ENCODE results near the gene CACNG5.
"Not testable (repeated sequence)": the region's sequence is repeated elsewhere in the genome, so short reads cannot be mapped to it uniquely, and the experiment has no call there.

The CACNG5 gene

GRCh38 chr17:66855204-66855603, 20.3 kb downstream of the CACNG5 start:
- DNase-seq, result no peak

GRCh38 chr17:66858226-66859083, 23.5 kb downstream of the CACNG5 start:
- DNase-seq, result no peak

- no peak for DNase-seq
Observed at GRCh38 chr17:66859353-66859752, 24.4 kb downstream of the CACNG5 start.

- DNase-seq, result no peak
Observed at GRCh38 chr17:66860204-66860603, 25.3 kb downstream of the CACNG5 start.

GRCh38 chr17:66863820-66864219, 28.9 kb downstream of the CACNG5 start:
- DNase-seq, result no peak

- no peak for DNase-seq
Observed at GRCh38 chr17:66865151-66865550, 30.2 kb downstream of the CACNG5 start.

- DNase-seq, result no peak
Observed at GRCh38 chr17:66873962-66874361, 39.0 kb downstream of the CACNG5 start.

- DNase-seq, result no peak
Observed at GRCh38 chr17:66884931-66885330, 50.0 kb downstream of the CACNG5 start.

GRCh38 chr17:66885417-66885816, 50.5 kb downstream of the CACNG5 start:
- peak; percentile 34 for DNase-seq

- no peak for DNase-seq
Observed at GRCh38 chr17:66889480-66890230, 54.7 kb downstream of the CACNG5 start.

GRCh38 chr17:66892246-66892645, 57.3 kb downstream of the CACNG5 start:
- DNase-seq, result no peak

GRCh38 chr17:66893382-66893781, 58.5 kb downstream of the CACNG5 start:
- DNase-seq, result no peak

GRCh38 chr17:66893863-66894262, 58.9 kb downstream of the CACNG5 start:
- no peak for DNase-seq

GRCh38 chr17:66897141-66897540, 62.2 kb downstream of the CACNG5 start:
- DNase-seq, result no peak

- no peak for DNase-seq
Observed at GRCh38 chr17:66898536-66898935, 63.6 kb downstream of the CACNG5 start.

GRCh38 chr17:66900126-66901010, 65.5 kb downstream of the CACNG5 start:
- DNase-seq, result no peak

- DNase-seq, result not testable (repeated sequence)
Observed at GRCh38 chr17:66903296-66903695, 68.4 kb downstream of the CACNG5 start.

GRCh38 chr17:66903781-66904180, 68.9 kb downstream of the CACNG5 start:
- DNase-seq, result no peak

- DNase-seq, result peak; percentile 40
Observed at GRCh38 chr17:66904760-66905624, 70.1 kb downstream of the CACNG5 start.

- peak; percentile 79 for DNase-seq
Observed at GRCh38 chr17:66906321-66907278, 71.7 kb downstream of the CACNG5 start.
